ENCODE results near the gene LRRC3C. TPM values are rescaled to one million over a fixed set of nuclear protein-coding genes. Genes with fewer than 3 reads are reported as not detected.

The LRRC3C gene
- total RNA-seq, 2 donors from 2014 or later, result not detected

DNA sequence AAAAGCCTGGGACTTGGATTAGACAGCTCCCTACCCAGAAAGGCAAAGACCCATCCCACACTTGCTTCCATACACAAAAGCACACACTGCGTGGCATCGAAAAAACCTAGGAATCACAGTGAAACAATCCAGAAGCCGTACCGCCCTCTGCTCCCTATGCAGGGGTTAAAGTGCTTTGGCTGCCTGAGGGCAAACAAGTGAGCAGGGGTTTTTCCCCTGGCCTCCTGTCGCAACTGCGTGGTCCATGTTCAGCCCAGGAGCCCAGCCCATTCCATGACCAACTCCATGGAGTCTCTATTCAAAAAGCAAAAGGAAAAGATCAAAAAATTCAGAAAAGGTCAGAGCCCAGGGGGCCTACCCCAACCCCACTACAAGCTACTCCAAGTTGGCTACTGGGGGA lies 5.5 kb upstream of the LRRC3C start:
- ATAC-seq (no peak), DNase-seq (no peak)
- intact Hi-C loops (cut with DNase I), result no loop called here

DNA sequence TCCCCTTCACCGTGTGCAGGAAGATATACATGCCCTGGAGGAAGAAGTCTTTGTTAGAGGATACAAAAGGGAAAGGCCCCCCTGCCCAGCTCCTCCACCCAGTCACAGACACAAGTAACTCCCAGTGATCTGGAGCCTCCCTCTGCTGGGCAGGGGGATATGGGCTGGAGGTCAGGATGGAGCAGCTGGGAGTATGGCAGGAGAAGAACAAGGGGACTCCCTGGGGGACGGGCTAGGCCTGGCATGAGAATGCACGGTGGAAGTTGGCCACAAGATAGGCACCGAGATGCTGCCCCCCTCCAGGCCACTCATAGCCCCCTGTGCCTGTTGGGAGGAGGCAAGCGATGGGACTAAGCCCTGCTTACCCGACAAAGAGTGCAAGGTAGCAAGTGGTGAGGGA lies 4.3 kb upstream of the LRRC3C start:
- ATAC-seq (no peak), DNase-seq (no peak)
- intact Hi-C loops (cut with DNase I), result no loop called here

DNA sequence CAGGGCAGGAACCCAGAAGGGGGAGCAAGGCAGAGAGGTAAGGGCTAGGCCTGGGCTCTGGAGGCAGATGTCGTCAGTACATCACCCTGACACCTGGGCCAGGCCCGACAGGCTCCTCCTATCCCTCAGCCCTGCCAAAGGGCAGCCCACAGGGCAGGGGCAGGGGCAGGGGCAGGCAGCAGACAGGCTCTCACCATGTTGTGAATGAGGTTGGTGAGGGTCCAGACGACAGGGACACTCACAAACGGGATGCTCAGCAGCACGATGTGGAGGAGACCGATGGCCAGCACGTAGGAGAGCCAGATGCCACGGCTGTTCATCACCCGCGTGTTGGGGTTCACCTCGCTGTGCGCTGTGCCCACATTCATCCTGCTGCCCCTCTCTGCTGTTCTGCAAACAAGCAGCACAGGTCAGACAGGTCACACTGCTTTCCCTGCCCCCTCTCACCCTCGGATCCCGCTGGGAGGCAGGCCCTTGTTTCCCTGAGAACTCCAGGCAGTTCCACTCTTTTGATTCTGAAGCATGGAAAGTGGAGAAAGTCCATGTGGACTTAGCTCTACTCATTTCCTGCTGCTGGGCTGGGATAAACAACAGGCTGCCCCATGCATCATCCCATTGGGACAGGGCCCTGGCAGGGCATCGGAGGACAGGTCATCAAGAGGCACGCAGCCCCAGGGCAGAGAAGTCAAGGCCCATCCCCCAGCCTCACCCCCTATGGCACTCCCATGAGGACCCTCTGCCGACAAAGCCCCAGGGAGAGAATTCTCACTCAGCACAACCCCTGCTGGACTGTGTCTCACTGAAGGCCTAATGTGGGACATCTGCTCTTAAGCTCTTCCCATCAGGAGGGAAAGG lies 3.5 kb upstream of the LRRC3C start:
- intact Hi-C loops (cut with DNase I), result no loop called here
- DNase-seq (no peak), ATAC-seq (no peak)

DNA sequence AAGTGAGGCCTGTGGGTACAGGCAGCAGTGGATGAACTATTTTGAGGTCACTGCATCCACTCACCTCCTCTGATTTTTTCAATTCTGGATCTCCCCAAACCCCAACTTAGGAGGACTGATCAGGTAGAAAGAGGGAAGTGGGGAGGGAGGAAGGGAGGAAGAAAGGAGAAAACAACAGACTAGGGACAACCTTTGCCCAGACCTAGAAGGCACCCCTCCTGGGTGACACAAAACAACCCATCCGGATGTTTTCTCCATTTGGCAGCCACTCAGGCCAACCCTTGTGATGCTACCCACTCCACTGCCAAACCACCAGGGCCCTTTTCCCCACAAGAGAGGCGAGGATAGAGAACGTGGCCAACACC lies 2.9 kb upstream of the LRRC3C start:
- intact Hi-C loops (cut with DNase I), result no loop called here
- ATAC-seq, result no peak

DNA sequence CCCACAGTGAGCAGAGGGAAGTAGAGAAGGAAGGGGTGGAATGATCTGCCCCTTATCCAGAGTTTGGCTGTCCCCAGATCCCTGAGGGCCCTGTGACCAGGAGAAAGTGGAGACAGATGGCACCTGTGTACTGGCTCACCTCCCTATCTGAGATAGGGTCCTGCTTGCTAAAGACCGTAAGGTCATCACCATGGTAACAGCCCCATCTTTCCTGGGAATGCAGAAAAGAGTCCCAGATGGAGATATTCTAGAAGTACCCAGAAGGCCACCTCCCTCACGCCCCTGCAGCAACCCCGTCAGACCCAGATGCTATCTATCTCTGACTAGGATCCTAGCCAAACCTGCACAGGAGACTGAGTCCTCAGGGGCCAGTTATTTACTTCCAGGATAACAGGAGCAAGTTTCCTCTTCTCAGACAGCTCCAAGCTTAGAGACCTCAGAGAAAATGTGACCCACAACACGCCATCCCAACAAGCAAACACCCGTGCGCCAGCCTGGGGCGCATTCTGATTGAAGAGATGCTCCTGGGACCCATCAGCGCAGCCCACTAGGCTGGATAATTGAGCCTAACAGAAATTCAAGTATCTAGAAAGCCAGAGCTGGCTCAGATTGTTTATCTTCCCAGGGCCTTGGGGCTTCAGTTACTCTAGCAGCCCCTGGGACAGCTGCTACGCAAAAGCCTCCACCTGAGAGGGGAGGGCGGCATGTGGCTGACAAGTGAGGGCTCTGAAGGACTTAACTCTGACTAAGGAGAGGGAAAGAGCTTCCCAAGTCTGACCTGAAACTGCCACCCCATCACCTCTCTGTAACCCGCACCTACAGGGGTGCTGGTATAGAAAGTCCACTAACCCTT lies 2.0 kb upstream of the LRRC3C start:
- ATAC-seq (no peak), DNase-seq (no peak)
- intact Hi-C loops (cut with DNase I), result no loop called here

More for the DNA sequence above, 2.9 kb upstream of the LRRC3C start:
- DNase-seq, result no peak

DNA sequence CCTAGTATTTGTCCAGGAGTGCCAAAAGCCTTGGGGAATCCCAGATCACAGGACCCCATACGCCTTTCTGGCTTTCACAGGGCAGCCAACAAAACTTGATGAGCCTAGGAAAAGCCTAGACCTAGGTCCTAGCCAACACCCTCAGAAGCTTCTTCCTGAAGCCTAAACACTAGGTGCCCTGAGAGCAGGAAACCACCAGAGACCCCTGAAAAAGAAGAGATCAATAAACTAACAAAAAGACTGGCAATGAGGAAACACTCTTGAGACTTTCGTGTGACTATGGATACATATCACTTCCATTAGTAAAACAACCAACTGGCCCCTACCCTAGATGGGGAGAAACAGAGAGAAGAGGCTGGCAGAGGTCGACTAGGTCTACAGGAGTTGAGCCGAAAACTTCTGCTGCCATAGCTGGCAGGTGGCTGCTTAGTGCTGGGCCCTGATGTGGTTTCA lies 1.4 kb upstream of the LRRC3C start:
- intact Hi-C loops (cut with DNase I), result no loop called here
- no peak for DNase-seq
- ATAC-seq, result no peak

DNA sequence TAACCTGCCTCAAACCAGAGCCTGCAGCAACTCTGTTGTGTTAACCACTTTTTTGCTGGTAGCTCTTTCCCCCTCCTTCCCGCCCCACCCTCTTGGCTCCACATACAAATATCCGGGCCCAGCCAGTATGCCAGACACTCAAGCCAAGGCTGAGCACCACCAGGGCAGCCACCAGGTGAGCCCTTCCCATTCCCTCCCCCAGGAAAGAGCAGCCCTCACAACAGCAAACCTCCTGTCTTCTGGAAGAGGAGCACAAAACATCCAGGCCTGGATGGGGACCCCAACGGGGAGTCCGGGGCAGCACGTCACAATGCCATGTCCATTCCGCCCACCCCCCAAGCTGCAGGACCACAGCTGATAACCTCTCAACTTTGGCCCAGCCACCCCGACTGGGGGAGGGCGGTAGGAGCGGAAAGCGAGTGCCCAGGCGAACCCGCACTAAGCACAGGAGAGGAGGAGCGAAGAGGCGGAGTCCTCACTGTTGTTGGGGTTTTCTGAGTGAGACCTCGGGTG lies 888 bp upstream of the LRRC3C start:
- ATAC-seq (peak; percentile 23 to 29), DNase-seq (peak; percentile 28)
- intact Hi-C loops (cut with DNase I), result no loop called here

DNA sequence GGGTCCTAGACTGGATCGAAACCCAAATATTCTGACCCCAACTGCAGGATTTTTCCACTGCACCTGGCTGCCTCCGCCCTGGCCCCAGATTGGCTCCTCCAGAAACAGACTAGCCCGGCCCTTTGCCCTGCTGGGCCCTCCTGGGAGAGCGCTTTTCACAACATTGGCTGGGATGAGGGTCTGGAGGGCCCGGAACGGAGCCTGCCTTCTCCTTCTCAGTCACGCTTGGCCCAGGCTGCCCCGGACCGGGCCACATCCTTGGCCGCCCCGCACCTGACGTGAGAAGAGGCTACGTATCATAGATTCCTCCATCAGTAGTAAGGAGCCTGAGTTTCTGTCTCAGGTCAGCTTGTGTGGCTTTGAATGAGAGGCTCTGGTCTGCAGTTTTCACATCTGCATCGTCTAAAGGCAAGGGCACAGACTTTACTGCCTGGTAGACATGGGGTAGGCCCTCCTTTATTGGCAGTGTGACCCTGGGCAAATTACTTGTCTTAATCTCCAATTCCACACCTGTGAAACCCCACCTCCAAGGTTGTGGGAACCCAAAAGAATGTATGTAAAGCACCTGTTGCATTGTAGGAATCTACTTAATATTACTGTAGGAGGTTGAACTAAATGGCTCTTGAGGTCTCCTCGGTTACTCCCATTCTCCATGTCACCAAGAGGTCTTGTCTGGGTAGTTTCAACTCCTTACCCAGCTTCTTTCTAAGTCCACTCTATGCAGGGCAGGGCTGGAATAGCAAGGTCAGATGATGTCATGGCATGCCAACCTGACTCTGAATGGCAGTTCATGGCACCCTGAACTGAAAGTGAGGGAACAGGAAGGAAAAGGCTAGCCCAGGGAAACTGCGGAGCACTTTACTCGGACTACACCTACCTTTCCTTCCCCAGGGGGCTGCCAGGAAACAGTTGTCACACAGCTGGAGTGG lies 661 bp downstream of the LRRC3C start:
- intact Hi-C loops (cut with DNase I), result no loop called here
- ATAC-seq (peak; percentile 52 to 53), DNase-seq (peak; percentile 56)

DNA sequence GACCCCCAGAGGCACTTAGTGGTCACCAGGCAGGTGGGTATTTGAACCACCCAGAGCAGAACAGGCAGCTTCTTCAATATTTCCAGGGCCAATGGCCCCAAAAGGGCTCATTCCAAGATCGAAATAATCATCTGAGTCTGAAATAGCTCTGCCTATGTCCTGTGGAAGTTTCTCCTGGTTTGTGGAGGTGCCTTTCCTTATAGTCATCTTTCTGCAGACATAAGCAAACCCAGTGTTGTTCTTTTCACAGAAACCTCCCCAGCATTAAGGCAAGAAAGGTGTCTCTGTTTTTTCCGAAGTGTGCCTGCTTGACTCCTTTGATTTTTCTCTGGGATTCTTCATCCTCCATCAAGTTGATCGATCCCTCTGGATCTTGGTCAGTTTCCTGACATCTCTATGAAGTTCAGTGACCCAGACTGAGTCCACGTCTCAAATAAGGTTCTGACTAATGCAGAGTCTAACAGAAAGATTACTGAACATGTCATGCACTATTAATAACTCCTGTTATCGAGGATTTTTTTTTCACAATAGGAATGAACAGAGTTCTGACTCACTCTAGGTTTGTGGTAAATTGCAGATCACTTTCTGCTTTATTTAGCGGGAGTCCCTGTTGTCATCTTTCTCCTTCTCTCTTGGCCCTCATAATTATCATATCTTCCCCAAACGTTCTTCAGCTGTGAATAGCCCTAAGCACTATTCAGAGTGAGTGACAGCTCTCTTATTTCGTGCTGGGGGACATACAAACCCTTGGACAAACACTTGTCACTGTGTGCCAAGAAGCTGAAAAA lies 1.5 kb downstream of the LRRC3C start:
- peak; percentile 28 to 61 for ATAC-seq
- DNase-seq, result no peak
- intact Hi-C loops (cut with DNase I), result no loop called here

DNA sequence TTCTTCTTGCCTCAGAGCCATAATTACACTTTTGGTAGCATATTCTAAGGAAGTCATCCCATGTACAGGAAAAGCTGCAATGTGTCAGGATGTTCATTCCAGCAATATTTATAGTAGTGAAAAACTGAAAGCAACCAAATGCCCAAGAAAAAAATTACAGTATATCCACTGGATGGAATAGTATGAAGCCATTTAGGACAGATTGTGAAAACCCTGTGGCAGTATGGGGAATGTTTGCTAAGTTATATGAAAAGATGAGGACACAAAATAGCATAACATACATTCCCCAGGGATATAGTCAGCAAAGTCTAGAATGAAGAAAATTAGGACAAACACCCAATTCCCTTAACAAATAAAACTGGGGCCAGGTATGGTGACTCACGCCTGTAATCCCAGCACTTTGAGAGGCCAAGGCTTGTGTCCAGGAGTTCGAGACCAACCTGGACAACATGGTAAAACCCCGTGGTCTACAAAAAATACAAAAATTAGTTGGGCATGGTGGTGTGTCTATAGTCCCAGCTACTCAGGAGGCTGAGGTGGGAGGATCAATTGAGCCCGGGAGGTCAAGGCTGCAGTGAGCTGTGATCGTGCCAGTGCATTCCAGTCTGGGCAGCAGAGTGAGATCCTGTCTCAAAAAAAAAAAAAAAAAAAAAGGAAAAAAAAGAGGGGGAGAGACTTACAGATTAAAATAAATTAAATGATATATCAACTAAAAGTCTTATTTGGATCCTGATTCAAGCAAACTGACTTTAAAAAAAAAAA lies 2.3 kb downstream of the LRRC3C start:
- intact Hi-C loops (cut with DNase I), result no loop called here
- DNase-seq (no peak), ATAC-seq (no peak)

DNA sequence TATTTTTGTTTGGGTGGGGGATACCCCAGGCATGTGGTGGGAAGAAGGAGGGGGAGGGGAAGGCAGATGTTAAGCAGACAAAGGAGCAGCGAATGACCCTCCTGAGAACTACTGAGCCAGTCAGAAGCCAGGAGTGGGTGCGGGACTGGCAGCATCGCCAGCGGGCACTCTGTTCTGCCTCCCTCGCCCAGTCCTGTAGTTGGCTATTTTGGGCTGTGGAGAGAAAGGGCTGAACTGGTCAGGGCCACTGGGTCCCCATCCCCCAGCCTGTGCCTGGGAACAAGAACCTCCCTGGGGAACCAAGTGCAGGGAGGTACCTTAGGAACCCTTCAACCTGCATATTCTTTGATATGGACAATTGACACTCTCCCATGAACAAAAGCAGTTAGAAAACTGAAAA lies 6.4 kb downstream of the LRRC3C start:
- intact Hi-C loops (cut with DNase I), result no loop called here
- ATAC-seq, result peak; percentile 58 to 70
- no peak for DNase-seq

DNA sequence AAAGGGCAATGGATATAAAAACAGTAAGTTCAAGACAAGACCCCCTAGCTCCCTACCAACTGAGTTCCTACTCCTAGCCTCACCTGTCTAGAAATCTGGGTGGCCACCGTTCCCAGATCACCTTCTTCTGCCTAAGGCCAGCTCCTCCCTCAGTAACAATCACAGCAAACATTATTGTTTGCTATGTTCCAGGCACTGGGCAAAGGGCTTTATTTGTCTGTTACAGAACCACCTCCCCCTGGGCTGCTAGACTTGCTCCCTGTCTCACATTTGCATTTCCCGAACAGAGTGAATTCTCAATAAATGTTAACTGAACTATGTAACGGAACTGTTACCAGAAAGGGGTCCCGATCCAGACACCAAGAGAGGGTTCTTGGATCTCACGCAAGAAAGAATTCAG lies 6.8 kb downstream of the LRRC3C start:
- intact Hi-C loops (cut with DNase I), result no loop called here
- ATAC-seq, result no peak
- no peak for DNase-seq

DNA sequence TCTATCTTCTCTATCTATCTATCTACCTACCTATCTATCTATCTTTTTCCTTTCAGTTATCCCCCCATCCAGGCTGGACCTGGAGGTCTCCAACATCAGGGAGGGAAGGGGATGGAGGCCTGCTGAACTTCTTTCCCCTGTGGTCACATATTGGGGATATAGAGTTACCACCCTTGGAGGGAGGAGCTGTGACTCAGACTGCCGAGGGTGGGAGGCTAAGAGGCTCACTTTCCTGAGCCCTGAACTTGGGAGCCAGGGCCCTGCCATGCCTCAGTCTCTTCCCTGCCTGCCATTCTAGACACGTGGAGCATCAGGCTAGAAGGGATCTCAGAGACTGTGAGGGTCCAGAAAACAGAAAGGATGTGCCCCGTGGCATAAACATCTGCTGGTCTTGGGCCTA lies 8.4 kb downstream of the LRRC3C start:
- intact Hi-C loops (cut with DNase I), result no loop called here
- ATAC-seq, result peak in 1 of 2 donors; percentile 10

DNA sequence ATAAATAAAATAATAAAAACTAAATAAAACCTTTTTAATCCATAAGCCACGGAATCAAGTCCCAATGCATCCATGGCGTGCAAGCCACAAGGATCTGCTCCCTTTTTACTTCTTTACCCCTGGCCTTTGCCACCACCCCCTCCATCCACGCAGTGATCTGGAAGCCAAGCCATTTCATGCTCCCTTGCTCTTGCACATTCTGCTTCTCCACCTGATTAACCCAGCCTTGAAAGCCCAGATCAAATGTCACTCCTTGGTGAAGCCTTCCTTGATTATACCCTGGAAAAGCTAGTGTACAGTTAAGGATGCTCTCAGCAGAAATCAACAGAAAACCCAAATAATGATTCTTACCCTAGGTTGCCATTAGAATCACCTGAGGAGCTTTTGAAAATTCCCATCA lies 9.9 kb downstream of the LRRC3C start:
- DNase-seq (no peak), ATAC-seq (no peak)
- intact Hi-C loops (cut with DNase I), result no loop called here

More for the DNA sequence above, 8.4 kb downstream of the LRRC3C start:
- no peak for DNase-seq

DNA sequence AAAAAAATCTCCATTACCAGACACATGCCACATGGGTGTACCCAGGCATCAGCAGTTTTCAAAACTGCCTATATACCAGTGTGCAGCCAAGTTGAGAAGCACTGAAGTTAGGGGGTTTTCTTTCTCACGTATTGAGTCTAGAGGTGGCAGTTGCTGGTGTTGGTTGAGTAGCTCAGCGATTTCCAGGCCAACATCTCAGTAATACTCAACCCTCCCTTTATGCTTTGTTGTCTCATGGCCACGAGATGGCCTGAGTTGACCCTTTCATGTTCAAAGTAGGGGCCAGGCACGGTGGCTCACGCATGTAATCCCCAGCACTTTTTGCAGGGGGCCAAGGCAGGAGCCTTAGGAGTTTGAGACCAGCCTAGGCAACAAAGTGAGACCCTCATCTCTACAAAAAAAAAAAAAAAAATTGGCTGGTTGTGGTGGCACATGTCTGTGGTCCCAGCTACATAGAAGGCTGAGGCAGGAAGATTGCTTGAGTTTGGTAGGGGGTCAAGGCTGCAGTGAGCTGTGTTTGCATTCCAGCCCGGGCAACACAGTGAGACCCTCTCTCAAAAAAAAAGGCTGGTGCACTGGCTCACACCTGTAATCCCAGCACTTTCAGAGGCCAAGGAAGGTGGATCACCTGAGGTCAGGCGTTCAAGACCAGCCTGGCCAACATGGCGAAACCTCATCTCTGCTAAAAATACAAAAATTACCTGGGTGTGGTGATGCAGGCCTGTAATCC lies 10.8 kb downstream of the LRRC3C start:
- intact Hi-C loops (cut with DNase I), result no loop called here
- DNase-seq, result no peak
- ATAC-seq, result no peak

DNA sequence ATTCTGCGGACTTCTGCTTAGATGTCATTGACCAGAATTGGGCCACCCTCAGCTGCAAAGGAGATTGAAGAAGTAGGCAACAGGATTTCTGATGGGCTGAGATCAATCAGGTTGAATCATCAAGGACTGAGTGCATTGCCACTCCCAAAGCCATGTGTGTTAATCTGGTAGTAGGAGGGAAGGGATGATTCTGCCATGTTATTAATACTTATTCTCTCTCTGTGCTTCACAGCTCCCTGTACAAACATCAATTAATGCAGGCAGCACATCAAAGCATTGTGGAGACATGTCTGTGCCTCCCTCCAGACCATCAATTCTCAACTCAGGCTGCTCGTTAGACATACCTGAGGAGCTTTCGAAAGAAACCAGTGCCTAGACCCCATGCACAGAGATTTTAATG lies 11.6 kb downstream of the LRRC3C start:
- intact Hi-C loops (cut with DNase I), result no loop called here
- no peak for ATAC-seq

More for the DNA sequence above, 11.6 kb downstream of the LRRC3C start:
- DNase-seq, result no peak
